GM23248 (cell line): ENCODE results near the gene COL1A2.

Experiments
- EZH2 ChIP-seq: fragments of 200-600 bp; sonication (generic); IDR thresholded peaks from 2 replicates; pipeline ENCODE4 v1.6.1; 2018; ENCODE audit warnings: antibody characterized with exemption, mild to moderate bottlenecking; ENCODE audit not compliant: insufficient read depth, poor library complexity, severe bottlenecking
- EZH2phosphoT487 ChIP-seq: fragments of 200-600 bp; sonication (generic); IDR thresholded peaks from 2 replicates; pipeline ENCODE4 v1.6.1; 2018; ENCODE audit warnings: antibody characterized with exemption, moderate library complexity, mild to moderate bottlenecking, low read depth; ENCODE audit not compliant: insufficient read depth

DNA sequence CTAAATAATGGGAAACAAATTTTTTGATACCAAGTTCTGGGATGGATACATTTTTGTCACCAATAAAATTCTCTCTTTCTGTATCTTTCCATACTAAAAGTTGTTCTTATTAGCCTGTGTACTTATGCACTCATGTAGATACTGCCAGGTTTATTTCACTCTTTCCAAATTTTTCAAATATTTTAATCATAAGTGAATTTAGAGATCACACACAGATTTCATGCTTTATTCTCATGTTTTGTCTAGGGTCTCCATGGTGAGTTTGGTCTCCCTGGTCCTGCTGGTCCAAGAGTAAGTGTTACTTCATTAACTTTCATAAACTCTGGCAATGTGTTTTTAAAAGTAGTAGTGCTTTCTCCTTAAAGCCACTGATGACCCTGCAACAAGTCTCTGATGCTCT lies 20.3 kb downstream of the COL1A2 start:
- TF ChIP-seq EZH2phosphoT487, result no peak
- no peak for TF ChIP-seq EZH2
